ENCODE data around the gene CTNNAL1.
A peak's percentile ranks its signal among the peaks of the same experiment; 100 is the strongest.

CTNNAL1 gene

DNA sequence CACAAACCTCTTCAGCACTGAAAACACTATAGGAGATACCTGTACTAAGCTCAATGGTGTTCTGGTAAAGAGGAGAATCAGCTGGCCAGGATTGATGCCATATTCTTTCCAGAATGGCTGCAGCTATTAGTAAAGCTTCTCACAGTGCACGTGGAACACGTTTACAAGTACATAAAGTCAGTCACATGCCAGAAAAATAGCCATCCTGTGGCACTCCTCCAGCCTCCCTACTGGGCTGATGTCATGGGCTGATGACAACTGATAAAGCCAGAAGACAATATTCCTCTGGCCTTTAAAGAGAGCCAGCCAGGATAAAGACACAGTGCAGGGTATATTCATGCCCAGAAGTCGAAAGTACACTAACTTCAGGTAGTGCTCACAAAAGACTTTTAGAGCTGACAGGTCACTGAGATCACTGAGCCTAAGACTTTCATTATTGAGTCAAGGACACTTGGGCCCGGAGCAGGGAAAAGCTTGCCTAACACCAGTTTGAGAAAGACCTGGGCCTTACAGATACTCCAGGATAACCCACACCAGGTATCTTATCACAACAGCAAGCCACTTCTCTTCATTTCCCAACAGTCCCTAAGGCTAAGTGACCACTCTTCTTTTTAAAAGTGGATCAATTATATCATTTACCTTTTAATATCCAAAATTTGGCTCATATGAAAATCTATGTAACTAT is 49.7 kb downstream of the CTNNAL1 start:
- TF ChIP-seq, protein P1, sequence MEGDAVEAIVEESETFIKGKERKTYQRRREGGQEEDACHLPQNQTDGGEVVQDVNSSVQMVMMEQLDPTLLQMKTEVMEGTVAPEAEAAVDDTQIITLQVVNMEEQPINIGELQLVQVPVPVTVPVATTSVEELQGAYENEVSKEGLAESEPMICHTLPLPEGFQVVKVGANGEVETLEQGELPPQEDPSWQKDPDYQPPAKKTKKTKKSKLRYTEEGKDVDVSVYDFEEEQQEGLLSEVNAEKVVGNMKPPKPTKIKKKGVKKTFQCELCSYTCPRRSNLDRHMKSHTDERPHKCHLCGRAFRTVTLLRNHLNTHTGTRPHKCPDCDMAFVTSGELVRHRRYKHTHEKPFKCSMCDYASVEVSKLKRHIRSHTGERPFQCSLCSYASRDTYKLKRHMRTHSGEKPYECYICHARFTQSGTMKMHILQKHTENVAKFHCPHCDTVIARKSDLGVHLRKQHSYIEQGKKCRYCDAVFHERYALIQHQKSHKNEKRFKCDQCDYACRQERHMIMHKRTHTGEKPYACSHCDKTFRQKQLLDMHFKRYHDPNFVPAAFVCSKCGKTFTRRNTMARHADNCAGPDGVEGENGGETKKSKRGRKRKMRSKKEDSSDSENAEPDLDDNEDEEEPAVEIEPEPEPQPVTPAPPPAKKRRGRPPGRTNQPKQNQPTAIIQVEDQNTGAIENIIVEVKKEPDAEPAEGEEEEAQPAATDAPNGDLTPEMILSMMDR (conservative IDR thresholded peaks at IDR 0.05): no peak
- TF ChIP-seq ZFX (IDR thresholded peaks at IDR 0.05): no peak
- H3K27ac ChIP-seq: peak overlapping the region; percentile 47; the same call in 1 of the 2 replicates

DNA sequence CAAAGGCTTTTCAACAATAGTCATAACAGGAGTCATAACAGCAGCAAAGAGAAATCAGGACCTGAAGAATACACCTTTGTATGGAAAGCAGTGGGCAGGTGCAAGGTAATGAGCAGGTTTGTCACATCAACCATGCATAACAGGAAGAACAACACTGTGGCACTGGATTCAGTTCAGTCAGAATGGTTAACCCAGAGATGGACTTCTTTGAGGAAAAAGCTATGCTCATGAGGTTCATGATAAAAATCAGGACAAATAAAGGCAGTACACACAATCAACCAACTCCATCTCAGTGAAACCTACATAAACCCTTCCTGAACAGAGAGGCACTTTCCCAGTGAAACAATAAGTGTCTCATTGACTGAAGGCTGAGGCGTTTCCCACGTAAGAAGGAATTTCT is 52.1 kb downstream of the CTNNAL1 start:
- H3K27ac ChIP-seq: no peak overlapping the region; the same call in 1 of the 2 replicates
- TF ChIP-seq, protein P1 (conservative IDR thresholded peaks at IDR 0.05): no peak
- TF ChIP-seq ZFX (IDR thresholded peaks at IDR 0.05): no peak

DNA sequence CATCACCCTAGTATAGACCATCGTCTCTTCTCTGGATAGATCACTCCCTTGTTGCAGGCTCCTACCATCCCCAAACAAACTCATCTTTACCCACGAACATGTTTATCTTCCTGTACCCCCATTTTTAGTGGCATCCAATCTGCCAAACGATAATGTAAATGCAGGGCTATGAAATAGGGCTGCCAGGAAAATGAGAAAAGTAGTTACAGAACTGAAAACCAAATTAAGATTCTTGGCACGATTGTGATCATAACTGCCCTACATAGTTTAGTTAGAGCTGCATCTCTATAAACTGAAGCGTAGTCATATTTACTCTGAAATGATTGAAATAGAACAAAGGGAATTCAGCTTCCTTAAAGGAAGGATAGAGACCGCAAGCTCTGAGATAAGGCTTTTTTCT is 53.0 kb downstream of the CTNNAL1 start:
- H3K27ac ChIP-seq: no peak overlapping the region
- TF ChIP-seq ZFX (IDR thresholded peaks at IDR 0.05): no peak

DNA sequence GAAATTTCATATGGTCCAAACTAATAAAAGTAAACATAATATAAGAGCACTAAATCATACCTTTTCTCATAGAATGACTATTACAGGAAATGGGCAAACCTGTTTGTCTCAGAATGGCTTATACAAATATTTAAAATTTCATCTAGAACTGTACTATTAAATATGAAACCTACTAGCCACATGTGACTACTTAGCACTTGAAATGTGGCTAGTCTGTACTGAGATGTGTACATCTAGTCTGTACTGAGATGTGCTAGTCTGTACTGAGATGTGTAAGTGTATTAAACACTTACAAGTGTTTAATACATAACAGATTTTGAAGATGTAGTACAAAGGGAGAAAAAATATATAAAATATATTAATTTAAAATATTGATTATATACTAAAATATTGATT is 56.7 kb downstream of the CTNNAL1 start:
- TF ChIP-seq ZFX (IDR thresholded peaks at IDR 0.05): no peak
- TF ChIP-seq, protein P1 (conservative IDR thresholded peaks at IDR 0.05): no peak
- H3K27ac ChIP-seq: peak overlapping the region; percentile 60; the same call in 1 of the 2 replicates

DNA sequence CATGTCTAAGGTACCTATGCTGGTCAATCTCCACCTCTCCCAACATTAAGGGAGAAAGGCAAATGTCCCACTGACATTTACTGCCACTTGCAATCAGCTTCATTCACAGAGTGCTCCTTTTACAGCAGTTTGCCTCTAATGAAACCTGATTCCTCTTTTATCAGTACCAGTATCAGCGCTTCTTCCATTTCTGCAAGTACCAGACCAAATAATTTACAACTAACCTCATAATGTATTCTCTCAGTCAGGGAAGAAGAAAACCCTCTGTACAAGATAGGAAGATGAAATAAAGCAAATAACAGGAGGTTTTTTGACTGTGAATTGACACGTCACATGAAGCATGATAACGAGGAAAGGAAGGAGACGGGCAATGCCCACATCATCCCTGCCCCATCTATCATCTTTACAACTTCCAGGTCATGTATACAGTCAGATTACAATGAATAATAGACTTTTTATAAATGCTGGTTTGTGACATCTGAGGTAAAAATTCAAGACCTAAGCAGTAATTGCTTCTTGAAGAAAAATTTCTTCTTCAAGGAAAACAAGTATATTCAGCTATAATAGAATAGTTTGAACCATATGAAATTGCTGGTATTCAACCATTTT is 57.2 kb downstream of the CTNNAL1 start:
- TF ChIP-seq, protein P1 (conservative IDR thresholded peaks at IDR 0.05): no peak
- TF ChIP-seq ZFX (IDR thresholded peaks at IDR 0.05): no peak
- H3K27ac ChIP-seq: no peak overlapping the region

DNA sequence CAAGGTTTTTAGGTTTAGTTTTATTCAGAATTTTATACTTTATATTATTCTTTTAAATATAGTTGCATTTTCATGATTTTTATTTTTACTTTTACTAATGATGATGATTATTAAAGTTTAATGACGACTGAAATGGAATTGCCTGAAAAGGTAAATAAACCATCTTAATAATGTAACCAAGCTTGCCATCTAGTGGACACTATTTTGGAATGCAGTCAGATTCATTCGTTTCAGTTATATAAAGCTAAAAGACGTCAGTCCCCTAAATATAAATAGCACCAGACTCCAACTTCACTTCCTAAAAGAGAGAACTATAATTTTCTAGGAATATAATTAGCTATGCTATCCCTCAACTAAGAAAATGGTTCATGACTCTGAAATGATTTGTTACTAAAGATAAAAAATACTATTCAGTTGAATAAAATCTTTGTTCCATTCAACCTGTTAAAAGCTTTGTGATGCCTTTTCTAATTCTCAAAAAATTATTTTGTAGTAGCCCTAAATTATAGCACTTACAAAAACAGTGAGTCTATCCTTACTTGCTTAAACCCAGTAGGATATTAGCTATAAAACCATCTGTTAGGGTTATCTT is 59.2 kb downstream of the CTNNAL1 start:
- H3K27ac ChIP-seq: no peak overlapping the region
- TF ChIP-seq, protein P1 (conservative IDR thresholded peaks at IDR 0.05): peak; percentile 89
- TF ChIP-seq ZFX (IDR thresholded peaks at IDR 0.05): no peak

DNA sequence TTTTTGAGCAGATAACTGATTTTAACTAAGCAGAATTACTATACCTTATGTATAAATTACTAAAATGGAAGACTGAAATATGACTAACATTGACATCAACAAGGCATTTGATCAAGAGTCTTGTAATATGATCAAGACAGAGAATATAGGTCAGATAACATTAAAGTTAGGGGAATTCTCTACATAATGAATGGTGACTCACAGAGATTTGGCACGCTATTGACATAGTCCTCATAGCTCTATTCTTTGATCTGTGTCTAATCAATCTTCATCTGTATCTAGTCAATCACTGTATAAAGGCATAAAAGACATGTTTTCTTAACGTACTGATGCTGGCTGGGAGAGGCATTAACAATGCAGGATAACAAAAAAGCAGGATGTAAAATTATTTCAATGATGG is 61.7 kb downstream of the CTNNAL1 start:
- TF ChIP-seq, protein P1 (conservative IDR thresholded peaks at IDR 0.05): no peak
- no peak for TF ChIP-seq ZFX (IDR thresholded peaks at IDR 0.05)
- no peak overlapping the region for H3K27ac ChIP-seq

Data from C4-2B (cell line).